Measurements from ENCODE around the gene TXNDC17. TPM values are rescaled to one million over a fixed set of nuclear protein-coding genes. Genes with fewer than 3 reads are reported as not detected.

TXNDC17 gene
- total and polyA plus RNA-seq, 7 experiments from 2014 or later: 14.3 to 89.7 (median 20.7) TPM

- POLR2A ChIA-PET: no interaction called here
These were observed 43.9 kb upstream of the TXNDC17 start for GRCh38 chr17:6596941-6597340.

DNA sequence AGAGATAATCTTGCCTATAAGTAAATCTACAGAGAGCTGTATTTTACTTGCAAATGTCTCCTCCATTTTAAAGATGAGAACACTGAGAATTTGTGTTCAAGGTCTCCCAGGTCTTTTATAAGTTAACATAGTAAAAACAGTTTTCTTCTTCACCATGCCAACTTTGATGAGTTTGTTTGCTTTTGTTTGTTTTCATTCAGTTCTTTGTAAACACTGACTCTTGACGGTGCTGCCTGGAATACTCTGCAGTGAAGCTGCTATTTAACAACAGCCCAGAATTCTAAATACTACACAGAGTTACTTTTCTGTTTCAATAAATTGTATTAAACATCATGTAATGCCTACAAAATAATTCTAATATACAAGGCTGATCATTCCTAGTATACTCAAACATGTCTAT is 43.1 kb upstream of the TXNDC17 start:
- ChIA-PET CTCF (no interaction called here), POLR2A (no interaction called here)
- intact Hi-C loops (cut with micrococcal nuclease): no loop called here
- peaks cover 3 to 45% (median 4%) of the 10 kb centered on the region in 3 experiments for H3K36me3 ChIP-seq (ENCODE audit: control insufficient read depth in 2 of 3, insufficient read depth in 3 of 3, low read length in 3 of 3)
- Mint-ChIP-seq H3K27ac (peak overlapping the region in 1 of 9 donors; percentile 12), H3K27me3 (no peaks in the 10 kb centered on the region), H3K4me1 (peaks cover 0 to under 1% (median 0%) of the 10 kb centered on the region in 7 donors), H3K9me3 (peaks cover 0 to 1% (median 0%) of the 10 kb centered on the region in 11 donors), H3K36me3 (peaks cover 13 to 80% (median 39%) of the 10 kb centered on the region in 5 donors), H3K4me3 (no peak overlapping the region)
- no peak overlapping the region for H3K4me3 ChIP-seq (ENCODE audit: low read length)
- H3K27ac ChIP-seq (ENCODE audit: low read depth, low read length): no peak overlapping the region
- no peaks in the 10 kb centered on the region for H3K9me3 ChIP-seq (ENCODE audit: control insufficient read depth in 2 of 3, low read length in 3 of 3)
- H3K4me1 ChIP-seq (ENCODE audit: control insufficient read depth in 2 of 2, insufficient read depth in 2 of 2, low read length in 2 of 2): no peaks in the 10 kb centered on the region
- ATAC-seq (no peak), DNase-seq (no peak)
- no peaks in the 10 kb centered on the region for H3K27me3 ChIP-seq (ENCODE audit: control insufficient read depth in 2 of 2, insufficient read depth in 2 of 2, low read length in 2 of 2)

More at GRCh38 chr17:6596941-6597340, 43.9 kb upstream of the TXNDC17 start:
- Mint-ChIP-seq H3K4me3 (no peak overlapping the region), H3K27me3 (no peaks in the 10 kb centered on the region), H3K4me1 (peaks cover 0 to 2% (median 0%) of the 10 kb centered on the region in 7 donors), H3K27ac (no peak overlapping the region), H3K36me3 (peaks cover 14 to 80% (median 40%) of the 10 kb centered on the region in 5 donors), H3K9me3 (peaks cover 0 to 1% (median 0%) of the 10 kb centered on the region in 11 donors)
- Histone ChIP-seq H3K4me3 (ENCODE audit: low read length) (no peak overlapping the region), H3K27me3 (ENCODE audit: control insufficient read depth in 2 of 2, insufficient read depth in 2 of 2, low read length in 2 of 2) (no peaks in the 10 kb centered on the region), H3K36me3 (ENCODE audit: control insufficient read depth in 2 of 3, insufficient read depth in 3 of 3, low read length in 3 of 3) (peaks cover 1 to 52% (median 3%) of the 10 kb centered on the region in 3 experiments), H3K4me1 (ENCODE audit: control insufficient read depth in 2 of 2, insufficient read depth in 2 of 2, low read length in 2 of 2) (no peaks in the 10 kb centered on the region), H3K9me3 (ENCODE audit: control insufficient read depth in 2 of 3, low read length in 3 of 3) (no peaks in the 10 kb centered on the region), H3K27ac (ENCODE audit: low read depth, low read length) (no peak overlapping the region)
- no peak for DNase-seq
- CTCF ChIA-PET: no interaction called here
- ATAC-seq: no peak
- intact Hi-C loops (cut with micrococcal nuclease): no loop called here

- Mint-ChIP-seq H3K4me3 (no peak overlapping the region), H3K27me3 (no peaks in the 10 kb centered on the region), H3K27ac (no peak overlapping the region), H3K36me3 (peaks cover 14 to 82% (median 31%) of the 10 kb centered on the region in 5 donors), H3K9me3 (peaks cover 0 to 1% (median 0%) of the 10 kb centered on the region in 11 donors), H3K4me1 (peaks cover 0 to 9% (median 0%) of the 10 kb centered on the region in 7 donors)
- Histone ChIP-seq H3K36me3 (ENCODE audit: control insufficient read depth in 2 of 3, insufficient read depth in 3 of 3, low read length in 3 of 3) (peaks cover 2 to 35% (median 4%) of the 10 kb centered on the region in 3 experiments), H3K9me3 (ENCODE audit: control insufficient read depth in 2 of 3, low read length in 3 of 3) (no peaks in the 10 kb centered on the region), H3K27ac (ENCODE audit: low read depth, low read length) (no peak overlapping the region), H3K4me3 (ENCODE audit: low read length) (no peak overlapping the region), H3K4me1 (ENCODE audit: control insufficient read depth in 2 of 2, insufficient read depth in 2 of 2, low read length in 2 of 2) (no peaks in the 10 kb centered on the region), H3K27me3 (ENCODE audit: control insufficient read depth in 2 of 2, insufficient read depth in 2 of 2, low read length in 2 of 2) (no peaks in the 10 kb centered on the region)
- intact Hi-C loops (cut with micrococcal nuclease): no loop called here
- POLR2A ChIA-PET: no interaction called here
- DNase-seq (no peak), ATAC-seq (peak; percentile 60)
- CTCF ChIA-PET: no interaction called here
These were observed 41.5 kb upstream of the TXNDC17 start for GRCh38 chr17:6599364-6599763.

DNA sequence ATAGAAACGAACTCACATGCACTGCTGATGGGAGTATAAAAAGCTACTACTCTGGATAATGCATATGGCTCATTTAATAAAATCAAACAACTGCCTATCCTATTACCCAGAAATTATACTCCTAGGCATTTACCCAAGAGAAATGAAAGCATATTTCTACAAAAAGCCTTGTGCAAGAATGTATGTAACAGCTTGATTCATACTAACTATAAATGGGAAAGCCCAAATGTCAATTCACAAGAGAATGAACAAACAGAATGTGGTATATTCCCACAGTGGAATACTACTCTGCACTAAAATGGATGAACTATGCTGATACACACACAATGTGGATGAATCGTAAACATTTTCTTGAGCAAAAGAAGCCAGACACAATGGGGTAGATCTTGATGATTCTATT is 38.7 kb upstream of the TXNDC17 start:
- no peak for DNase-seq
- no peak overlapping the region for H3K27ac ChIP-seq (ENCODE audit: low read depth, low read length)
- H3K36me3 ChIP-seq (ENCODE audit: control insufficient read depth in 2 of 3, insufficient read depth in 3 of 3, low read length in 3 of 3): peaks cover 0 to 33% (median 4%) of the 10 kb centered on the region in 3 experiments
- no peaks in the 10 kb centered on the region for H3K27me3 ChIP-seq (ENCODE audit: control insufficient read depth in 2 of 2, insufficient read depth in 2 of 2, low read length in 2 of 2)
- ChIA-PET CTCF (interaction anchor here (0.5 kb wide), 1 partner anchor 1101 kb away, joined by 3 read pairs; no protein-coding TSS in a partner anchor), POLR2A (interaction anchor here (0.8 kb wide), 1 partner anchor 31 kb away, joined by 3 read pairs; no protein-coding TSS in a partner anchor)
- H3K9me3 ChIP-seq (ENCODE audit: control insufficient read depth in 2 of 3, low read length in 3 of 3): no peaks in the 10 kb centered on the region
- intact Hi-C loops (cut with micrococcal nuclease): no loop called here
- no peaks in the 10 kb centered on the region for H3K4me1 ChIP-seq (ENCODE audit: control insufficient read depth in 2 of 2, insufficient read depth in 2 of 2, low read length in 2 of 2)
- Mint-ChIP-seq H3K4me1 (peaks cover 0 to 9% (median 0%) of the 10 kb centered on the region in 7 donors), H3K27me3 (no peaks in the 10 kb centered on the region), H3K27ac (no peak overlapping the region), H3K36me3 (peaks cover 20 to 81% (median 23%) of the 10 kb centered on the region in 5 donors), H3K9me3 (no peaks in the 10 kb centered on the region), H3K4me3 (no peak overlapping the region)
- H3K4me3 ChIP-seq (ENCODE audit: low read length): no peak overlapping the region
- no peak for ATAC-seq

DNA sequence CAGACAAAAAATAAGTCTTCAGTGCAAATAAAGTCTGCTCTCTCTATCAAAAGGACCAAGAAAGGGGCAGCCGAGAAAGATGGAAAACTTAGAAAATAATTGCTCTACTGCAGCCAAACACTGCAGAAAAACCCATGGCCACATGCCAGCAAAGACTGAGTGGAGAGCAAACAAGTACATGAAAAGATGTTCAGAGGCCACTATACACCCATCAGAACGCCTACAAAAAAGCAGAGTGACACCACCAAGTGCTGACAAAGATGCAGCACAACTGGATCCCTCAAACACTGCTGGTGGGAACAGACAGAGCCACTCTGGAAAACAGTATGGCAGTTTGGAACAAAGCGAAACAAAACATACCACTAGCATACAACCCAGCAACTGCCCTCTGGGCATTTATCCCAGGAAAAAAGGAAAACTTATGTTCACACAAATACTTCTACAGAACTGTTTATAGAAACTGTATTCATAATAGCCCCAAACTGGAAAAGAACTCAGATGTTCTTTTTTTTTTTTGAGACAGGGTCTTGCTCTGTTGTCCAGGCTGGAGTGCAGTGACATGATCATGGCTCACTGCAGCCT is 37.0 kb upstream of the TXNDC17 start:
- peaks cover 4 to 44% (median 4%) of the 10 kb centered on the region in 3 experiments for H3K36me3 ChIP-seq (ENCODE audit: control insufficient read depth in 2 of 3, insufficient read depth in 3 of 3, low read length in 3 of 3)

GRCh38 chr17:6605142-6605541 is 35.7 kb upstream of the TXNDC17 start:
- Histone ChIP-seq H3K4me1 (ENCODE audit: control insufficient read depth in 2 of 2, insufficient read depth in 2 of 2, low read length in 2 of 2) (no peaks in the 10 kb centered on the region), H3K27ac (ENCODE audit: low read depth, low read length) (no peak overlapping the region), H3K27me3 (ENCODE audit: control insufficient read depth in 2 of 2, insufficient read depth in 2 of 2, low read length in 2 of 2) (no peaks in the 10 kb centered on the region), H3K9me3 (ENCODE audit: control insufficient read depth in 2 of 3, low read length in 3 of 3) (no peaks in the 10 kb centered on the region), H3K36me3 (ENCODE audit: control insufficient read depth in 2 of 3, insufficient read depth in 3 of 3, low read length in 3 of 3) (peaks cover 4 to 50% (median 11%) of the 10 kb centered on the region in 3 experiments), H3K4me3 (ENCODE audit: low read length) (no peak overlapping the region)
- ATAC-seq (no peak), DNase-seq (no peak)
- H3K36me3 Mint-ChIP-seq: peaks cover 19 to 76% (median 32%) of the 10 kb centered on the region in 5 donors
- ChIA-PET POLR2A (interaction anchor here (0.6 kb wide), 1 partner anchor 20 kb away, joined by 3 read pairs; no protein-coding TSS in a partner anchor), CTCF (no interaction called here)
- H3K27ac Mint-ChIP-seq: no peak overlapping the region
- H3K4me3 Mint-ChIP-seq: no peak overlapping the region
- no peaks in the 10 kb centered on the region for H3K9me3 Mint-ChIP-seq
- H3K27me3 Mint-ChIP-seq: no peaks in the 10 kb centered on the region
- intact Hi-C loops (cut with micrococcal nuclease): no loop called here
- H3K4me1 Mint-ChIP-seq: peaks cover 0 to 9% (median 0%) of the 10 kb centered on the region in 7 donors

More for the DNA sequence above, 37.0 kb upstream of the TXNDC17 start:
- Mint-ChIP-seq H3K27me3 (no peaks in the 10 kb centered on the region), H3K4me1 (peaks cover 0 to 9% (median 0%) of the 10 kb centered on the region in 7 donors), H3K4me3 (no peak overlapping the region), H3K27ac (peak overlapping the region in 1 of 9 donors; percentile 21), H3K9me3 (no peaks in the 10 kb centered on the region), H3K36me3 (peaks cover 18 to 77% (median 23%) of the 10 kb centered on the region in 5 donors)
- Histone ChIP-seq H3K27me3 (ENCODE audit: control insufficient read depth in 2 of 2, insufficient read depth in 2 of 2, low read length in 2 of 2) (no peaks in the 10 kb centered on the region), H3K4me1 (ENCODE audit: control insufficient read depth in 2 of 2, insufficient read depth in 2 of 2, low read length in 2 of 2) (no peaks in the 10 kb centered on the region), H3K27ac (ENCODE audit: low read depth, low read length) (no peak overlapping the region), H3K9me3 (ENCODE audit: control insufficient read depth in 2 of 3, low read length in 3 of 3) (no peaks in the 10 kb centered on the region), H3K4me3 (ENCODE audit: low read length) (no peak overlapping the region)
- ChIA-PET CTCF (no interaction called here), POLR2A (no interaction called here)
- intact Hi-C loops (cut with micrococcal nuclease): no loop called here
- ATAC-seq (no peak), DNase-seq (no peak)

DNA sequence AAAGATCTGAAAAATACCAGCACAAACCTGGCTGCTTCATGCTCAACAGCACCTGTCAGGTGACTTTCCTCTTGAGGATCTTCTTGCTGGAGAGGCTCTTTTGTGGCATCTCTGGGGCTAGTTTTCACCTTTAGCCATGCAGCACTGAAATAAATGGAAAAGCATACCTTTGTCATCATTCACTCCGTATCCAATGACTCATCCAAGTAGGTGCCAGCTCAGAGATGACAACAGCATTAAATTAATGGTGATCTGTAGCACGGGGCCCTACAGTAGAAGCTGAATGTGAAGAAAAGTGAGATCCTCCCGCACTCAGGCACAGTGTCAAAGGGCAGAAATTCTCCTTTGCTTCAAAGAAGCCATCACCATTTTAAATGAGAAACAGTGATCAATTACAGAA is 32.5 kb upstream of the TXNDC17 start:
- H3K4me1 Mint-ChIP-seq: peaks cover 0 to 5% (median 0%) of the 10 kb centered on the region in 7 donors
- CTCF ChIA-PET: no interaction called here

More for the DNA sequence above, 32.5 kb upstream of the TXNDC17 start:
- ATAC-seq (no peak), DNase-seq (no peak)
- intact Hi-C loops (cut with micrococcal nuclease): no loop called here
- no peak overlapping the region for H3K27ac ChIP-seq (ENCODE audit: low read depth, low read length)
- H3K27ac Mint-ChIP-seq: no peak overlapping the region
- POLR2A ChIA-PET: no interaction called here
- no peak overlapping the region for H3K4me3 Mint-ChIP-seq
- H3K9me3 Mint-ChIP-seq: no peaks in the 10 kb centered on the region
- H3K36me3 ChIP-seq (ENCODE audit: control insufficient read depth in 2 of 3, insufficient read depth in 3 of 3, low read length in 3 of 3): peaks cover 0 to 51% (median 11%) of the 10 kb centered on the region in 3 experiments
- H3K27me3 ChIP-seq (ENCODE audit: control insufficient read depth in 2 of 2, insufficient read depth in 2 of 2, low read length in 2 of 2): no peaks in the 10 kb centered on the region
- no peaks in the 10 kb centered on the region for H3K4me1 ChIP-seq (ENCODE audit: control insufficient read depth in 2 of 2, insufficient read depth in 2 of 2, low read length in 2 of 2)
- no peaks in the 10 kb centered on the region for H3K9me3 ChIP-seq (ENCODE audit: control insufficient read depth in 2 of 3, low read length in 3 of 3)
- H3K36me3 Mint-ChIP-seq: peaks cover 10 to 64% (median 27%) of the 10 kb centered on the region in 5 donors
- no peaks in the 10 kb centered on the region for H3K27me3 Mint-ChIP-seq
- no peak overlapping the region for H3K4me3 ChIP-seq (ENCODE audit: low read length)
